Middle frontal gyrus (tissue), 1 donor: ENCODE measurements around the gene CMTM8.

Experiments
- DNase-seq: peaks from one replicate; pipeline ENCODE4 v3.0.0-alpha.2; 2015; ENCODE audit warnings: low spot score; ENCODE audit errors: extremely low spot score

Gene CMTM8

GRCh38 chr3:32405711-32406323 lies 167.3 kb downstream of the CMTM8 start:
- DNase-seq = no peak

- no peak for DNase-seq
These were observed 168.3 kb downstream of the CMTM8 start for GRCh38 chr3:32406486-32407408.

GRCh38 chr3:32410367-32411246 lies 172.1 kb downstream of the CMTM8 start:
- DNase-seq = no peak

GRCh38 chr3:32411442-32411841 lies 173.0 kb downstream of the CMTM8 start:
- no peak for DNase-seq

GRCh38 chr3:32412887-32413286 lies 174.4 kb downstream of the CMTM8 start:
- no peak for DNase-seq

GRCh38 chr3:32413845-32414521 lies 175.5 kb downstream of the CMTM8 start:
- DNase-seq = no peak

- no peak for DNase-seq
These were observed 176.2 kb downstream of the CMTM8 start for GRCh38 chr3:32414522-32415202.

- no peak for DNase-seq
These were observed 181.3 kb downstream of the CMTM8 start for GRCh38 chr3:32419742-32420125.
